SH-SY5Y (cell line): ENCODE results near the gene DLGAP1.

Experiments
- GATA2 ChIP-seq: IDR thresholded peaks from 2 replicates; pipeline ENCODE4 v1.6.1; 2011; ENCODE audit warnings: mild to moderate bottlenecking, low read depth, low read length
- GATA3 ChIP-seq: IDR thresholded peaks from 2 replicates; pipeline ENCODE4 v1.6.1; 2011; ENCODE audit warnings: low read depth, mild to moderate bottlenecking, low read length, moderate library complexity

- TF ChIP-seq GATA2: no peak
- TF ChIP-seq GATA3: no peak
Measured at GRCh38 chr18:4203568-4204437, 251.3 kb downstream of the DLGAP1 start.
